GM19099 (cell line): ENCODE measurements around the gene DDI2.

Experiments
- POLR2A ChIP-seq: IDR thresholded peaks from 3 replicates; pipeline ENCODE4 v1.6.1; 2011; ENCODE audit warnings: low read depth; ENCODE audit not compliant: insufficient read length; ENCODE audit errors: extremely low read depth

DDI2 gene

GRCh38 chr1:15650433-15650832 is 33.2 kb downstream of the DDI2 start:
- no peak for TF ChIP-seq POLR2A

GRCh38 chr1:15654091-15654690 is 36.9 kb downstream of the DDI2 start:
- TF ChIP-seq POLR2A, result no peak

GRCh38 chr1:15656464-15656863 is 39.2 kb downstream of the DDI2 start:
- no peak for TF ChIP-seq POLR2A

- TF ChIP-seq POLR2A, result no peak
Measured at GRCh38 chr1:15657021-15657420, 39.8 kb downstream of the DDI2 start.

- no peak for TF ChIP-seq POLR2A
Measured at GRCh38 chr1:15660151-15660550, 42.9 kb downstream of the DDI2 start.

- no peak for TF ChIP-seq POLR2A
Measured at GRCh38 chr1:15662477-15662876, 45.2 kb downstream of the DDI2 start.

GRCh38 chr1:15663925-15664324 is 46.7 kb downstream of the DDI2 start:
- TF ChIP-seq POLR2A, result no peak

- no peak for TF ChIP-seq POLR2A
Measured at GRCh38 chr1:15667362-15667761, 50.1 kb downstream of the DDI2 start.

- no peak for TF ChIP-seq POLR2A
Measured at GRCh38 chr1:15668089-15668754, 51.0 kb downstream of the DDI2 start.

- no peak for TF ChIP-seq POLR2A
Measured at GRCh38 chr1:15669074-15669473, 51.8 kb downstream of the DDI2 start.

GRCh38 chr1:15669864-15670263 is 52.6 kb downstream of the DDI2 start:
- TF ChIP-seq POLR2A, result no peak

GRCh38 chr1:15671430-15671829 is 54.2 kb downstream of the DDI2 start:
- no peak for TF ChIP-seq POLR2A

GRCh38 chr1:15674386-15675159 is 57.3 kb downstream of the DDI2 start:
- TF ChIP-seq POLR2A, result no peak

- no peak for TF ChIP-seq POLR2A
Measured at GRCh38 chr1:15676010-15676409, 58.8 kb downstream of the DDI2 start.

GRCh38 chr1:15676688-15677661 is 59.7 kb downstream of the DDI2 start:
- TF ChIP-seq POLR2A, result no peak
